Liver (tissue), 3 donors: ENCODE data around the gene ELAVL2.

Experiments used
- CTCF ChIP-seq: fragments of 150-350 bp; IDR thresholded peaks from 2 replicates; pipeline ENCODE4 v1.5.1; 2017; ENCODE audit warnings: improper control_type of control experiment, low read depth, low read length; ENCODE audit not compliant: missing input control
- FOXA1 ChIP-seq: IDR thresholded peaks from 2 replicates; pipeline ENCODE4 v1.6.1; 2016; ENCODE audit warnings: antibody characterized with exemption
- GABPA ChIP-seq, 2 donors: IDR thresholded peaks in 1 of 2; conservative IDR thresholded peaks in 1 of 2; 2 replicates each; pipeline ENCODE4 v1.6.1; 2016; ENCODE audit warnings: antibody characterized with exemption in 2 of 2, mild to moderate bottlenecking in 1 of 2, moderate library complexity in 1 of 2
- JUND ChIP-seq, 2 donors: IDR thresholded peaks; 2 replicates each; pipeline ENCODE4 v1.6.1; 2016; ENCODE audit warnings: antibody characterized with exemption in 2 of 2
- MAX ChIP-seq: IDR thresholded peaks from 2 replicates; pipeline ENCODE4 v1.6.1; 2016; ENCODE audit warnings: antibody characterized with exemption
- NR2F2 ChIP-seq: IDR thresholded peaks from 2 replicates; pipeline ENCODE4 v1.6.1; 2016; ENCODE audit warnings: antibody characterized with exemption
- RAD21 ChIP-seq, 2 donors: IDR thresholded peaks; 2 replicates each; pipeline ENCODE4 v1.6.1; 2016; ENCODE audit warnings: antibody characterized with exemption in 2 of 2, mild to moderate bottlenecking in 2 of 2
- REST ChIP-seq: IDR thresholded peaks from 2 replicates; pipeline ENCODE4 v1.6.1; 2016; ENCODE audit warnings: antibody characterized with exemption, mild to moderate bottlenecking
- SP1 ChIP-seq: IDR thresholded peaks from 2 replicates; pipeline ENCODE4 v1.6.1; 2018; ENCODE audit warnings: antibody characterized with exemption, mild to moderate bottlenecking
- TAF1 ChIP-seq: conservative IDR thresholded peaks from 2 replicates; pipeline ENCODE4 v1.6.1; 2016; ENCODE audit warnings: antibody characterized with exemption, mild to moderate bottlenecking
- YY1 ChIP-seq: IDR thresholded peaks from 2 replicates; pipeline ENCODE4 v1.6.1; 2016; ENCODE audit warnings: antibody characterized with exemption, mild to moderate bottlenecking
- ZBTB33 ChIP-seq: IDR thresholded peaks from 2 replicates; pipeline ENCODE4 v1.6.1; 2016; ENCODE audit warnings: antibody characterized with exemption
- donor health status: healthy.
- donor health status: healthy.

GRCh38 chr9:23739753-23740152 lies 86.3 kb downstream of the ELAVL2 start:
- TF ChIP-seq CTCF (no peak), REST (no peak), SP1 (no peak), JUND (IDR thresholded peaks at IDR 0.05) (no peak), ZBTB33 (no peak), TAF1 (no peak), RAD21 (IDR thresholded peaks at IDR 0.05) (no peak), NR2F2 (no peak), MAX (no peak), GABPA (IDR thresholded peaks at IDR 0.05 in 1 of 2, conservative IDR thresholded peaks at IDR 0.05 in 1 of 2) (no peak), YY1 (no peak), FOXA1 (no peak)
